Lower lobe of right lung (tissue), 2 donors: ENCODE data around the gene LDLRAD4. TPM values are rescaled to one million over a fixed set of nuclear protein-coding genes. Genes with fewer than 3 reads are reported as not detected.

Source experiments
- ATAC-seq, 2 donors: fragments of 200-7000 bp; cut with Tn5 transposase; one replicate each; pipeline ENCODE4 v1.9.1; 2020 to 2022; ENCODE audit warnings: mild to moderate bottlenecking in 2 of 2, moderate library complexity in 2 of 2
- DNase-seq: peaks from one replicate; pipeline ENCODE4 v3.0.0-alpha.2; 2020
- H3K27ac ChIP-seq: fragments of 200-600 bp; one replicate; pipeline ENCODE4 v1.8.0; 2022
- H3K27me3 ChIP-seq: fragments of 200-600 bp; one replicate; pipeline ENCODE4 v1.8.0; 2022; ENCODE audit warnings: low read depth
- H3K36me3 ChIP-seq: fragments of 200-600 bp; one replicate; pipeline ENCODE4 v1.8.0; 2022; ENCODE audit warnings: mild to moderate bottlenecking
- H3K4me1 ChIP-seq: fragments of 200-600 bp; one replicate; pipeline ENCODE4 v1.8.0; 2022
- H3K4me3 ChIP-seq: fragments of 200-600 bp; one replicate; pipeline ENCODE4 v1.8.0; 2022; ENCODE audit warnings: mild to moderate bottlenecking
- H3K9me3 ChIP-seq: fragments of 200-600 bp; one replicate; pipeline ENCODE4 v1.8.0; 2022
- intact Hi-C: fragments of 100-400 bp; cut with DNase I; formaldehyde crosslinking; loops from one replicate; pipeline ENCODE4 v1.11.0; 2022
- total RNA-seq: library from RNA; stranded (reverse); fragmentation: NEBNext Ultra II Directional; extraction: Animal tissue kit (Norgen Biotek cat#: 25700); gene quantifications from one replicate; pipeline ENCODE4 v1.2.1, GENCODE V29; 2021
- TF ChIP-seq, protein P1 (sequence below): fragments of 200-600 bp; IDR thresholded peaks from one replicate; pipeline ENCODE4 v1.8.0; 2022; ENCODE audit warnings: antibody characterized with exemption, mild to moderate bottlenecking
- donor health status: DM: no; HTN: yes; CAD: no; lungs with severe emphysema.

LDLRAD4 gene
- total RNA-seq, 1 donor from 2014 or later = 24.6 TPM

DNA sequence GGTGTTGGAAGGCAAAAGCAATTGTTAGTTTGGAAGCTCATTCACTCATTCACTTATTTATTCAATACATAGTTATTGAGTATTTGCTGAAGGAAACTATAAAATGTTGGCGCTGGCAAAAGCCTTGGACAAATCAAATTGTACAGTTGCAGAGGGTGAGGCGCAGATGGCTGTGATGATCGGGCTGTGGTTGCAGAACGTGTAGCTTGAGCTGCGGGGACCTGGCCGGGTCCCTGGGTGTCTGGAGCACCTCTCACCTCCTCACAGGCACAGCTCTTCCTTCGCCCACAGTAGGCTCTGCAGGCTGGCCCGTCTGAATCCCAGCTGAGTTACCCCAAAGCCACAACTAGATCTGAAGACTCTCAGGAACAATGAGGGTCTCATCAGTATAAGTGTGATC lies 72.7 kb downstream of the LDLRAD4 start:
- DNase-seq (no peak), ATAC-seq (no peak)
- intact Hi-C loops = no loop called here
- Histone ChIP-seq H3K27me3 (no peaks in the 10 kb centered on the region), H3K9me3 (no peaks in the 10 kb centered on the region), H3K27ac (no peak overlapping the region), H3K4me3 (no peak overlapping the region), H3K36me3 (no peaks in the 10 kb centered on the region), H3K4me1 (no peaks in the 10 kb centered on the region)
- TF ChIP-seq, protein P1, sequence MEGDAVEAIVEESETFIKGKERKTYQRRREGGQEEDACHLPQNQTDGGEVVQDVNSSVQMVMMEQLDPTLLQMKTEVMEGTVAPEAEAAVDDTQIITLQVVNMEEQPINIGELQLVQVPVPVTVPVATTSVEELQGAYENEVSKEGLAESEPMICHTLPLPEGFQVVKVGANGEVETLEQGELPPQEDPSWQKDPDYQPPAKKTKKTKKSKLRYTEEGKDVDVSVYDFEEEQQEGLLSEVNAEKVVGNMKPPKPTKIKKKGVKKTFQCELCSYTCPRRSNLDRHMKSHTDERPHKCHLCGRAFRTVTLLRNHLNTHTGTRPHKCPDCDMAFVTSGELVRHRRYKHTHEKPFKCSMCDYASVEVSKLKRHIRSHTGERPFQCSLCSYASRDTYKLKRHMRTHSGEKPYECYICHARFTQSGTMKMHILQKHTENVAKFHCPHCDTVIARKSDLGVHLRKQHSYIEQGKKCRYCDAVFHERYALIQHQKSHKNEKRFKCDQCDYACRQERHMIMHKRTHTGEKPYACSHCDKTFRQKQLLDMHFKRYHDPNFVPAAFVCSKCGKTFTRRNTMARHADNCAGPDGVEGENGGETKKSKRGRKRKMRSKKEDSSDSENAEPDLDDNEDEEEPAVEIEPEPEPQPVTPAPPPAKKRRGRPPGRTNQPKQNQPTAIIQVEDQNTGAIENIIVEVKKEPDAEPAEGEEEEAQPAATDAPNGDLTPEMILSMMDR = no peak

DNA sequence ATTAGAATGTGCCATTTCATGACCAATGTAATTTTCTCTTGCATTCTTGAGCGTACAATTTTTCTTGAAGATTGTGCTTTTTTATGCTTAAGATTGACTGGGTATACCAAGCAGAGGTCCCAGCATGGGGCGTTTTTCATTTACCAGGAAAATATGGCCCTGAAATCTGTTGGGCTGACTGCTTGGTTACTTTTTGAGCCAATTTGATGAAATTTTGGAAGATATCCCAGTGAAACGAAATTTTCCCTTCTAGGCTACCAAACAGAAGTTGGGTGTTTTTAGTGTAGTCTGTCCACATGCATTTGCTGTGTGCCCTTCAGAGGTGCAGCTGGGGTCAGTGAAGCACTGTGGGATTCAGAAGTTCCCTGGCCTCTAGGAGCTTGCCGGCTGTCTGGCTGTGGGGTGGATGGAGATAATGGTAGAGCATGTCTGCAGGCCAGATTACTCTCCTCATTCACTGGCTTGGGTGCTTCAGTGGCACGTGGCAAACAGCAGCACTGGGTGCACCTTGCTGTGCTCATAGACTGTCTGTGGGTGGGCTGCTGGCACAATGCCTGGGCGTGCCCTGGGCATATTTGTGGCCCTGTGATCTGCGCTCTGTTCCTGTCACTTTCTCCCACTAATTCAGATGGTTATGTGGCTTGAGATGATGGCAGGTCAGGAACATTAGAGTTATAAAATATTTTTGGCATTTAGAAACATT lies 73.3 kb downstream of the LDLRAD4 start:
- ATAC-seq = no peak
- DNase-seq = no peak
- Histone ChIP-seq H3K4me3 (no peak overlapping the region), H3K36me3 (no peaks in the 10 kb centered on the region), H3K4me1 (no peaks in the 10 kb centered on the region), H3K27me3 (no peaks in the 10 kb centered on the region), H3K27ac (no peak overlapping the region), H3K9me3 (no peaks in the 10 kb centered on the region)
- intact Hi-C loops = no loop called here
- TF ChIP-seq, protein P1 = no peak

DNA sequence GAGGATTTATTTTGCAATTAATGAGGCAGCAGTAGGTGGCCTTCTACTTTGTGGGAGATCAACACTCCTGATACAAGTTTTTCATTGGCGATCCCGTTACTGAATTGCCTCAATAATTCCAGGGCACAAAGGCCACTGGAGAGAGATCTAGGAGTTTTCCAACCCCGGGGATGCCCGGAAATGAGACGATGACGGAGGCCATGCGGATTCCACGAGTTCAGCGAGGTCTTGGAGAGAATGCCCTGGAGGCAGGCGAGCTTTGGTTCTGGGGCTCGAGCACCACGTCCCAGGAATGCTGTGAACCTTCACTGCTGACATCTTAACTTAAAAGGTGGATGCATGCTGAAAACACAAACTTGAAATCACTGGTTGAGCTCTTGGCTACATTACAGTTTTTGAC lies 74.2 kb downstream of the LDLRAD4 start:
- TF ChIP-seq, protein P1 = no peak
- DNase-seq (no peak), ATAC-seq (no peak)
- H3K4me3 ChIP-seq = no peak overlapping the region
- H3K36me3 ChIP-seq = no peaks in the 10 kb centered on the region
- H3K9me3 ChIP-seq = no peaks in the 10 kb centered on the region
- intact Hi-C loops = no loop called here
- H3K4me1 ChIP-seq = no peaks in the 10 kb centered on the region
- H3K27me3 ChIP-seq = no peaks in the 10 kb centered on the region
- no peak overlapping the region for H3K27ac ChIP-seq

DNA sequence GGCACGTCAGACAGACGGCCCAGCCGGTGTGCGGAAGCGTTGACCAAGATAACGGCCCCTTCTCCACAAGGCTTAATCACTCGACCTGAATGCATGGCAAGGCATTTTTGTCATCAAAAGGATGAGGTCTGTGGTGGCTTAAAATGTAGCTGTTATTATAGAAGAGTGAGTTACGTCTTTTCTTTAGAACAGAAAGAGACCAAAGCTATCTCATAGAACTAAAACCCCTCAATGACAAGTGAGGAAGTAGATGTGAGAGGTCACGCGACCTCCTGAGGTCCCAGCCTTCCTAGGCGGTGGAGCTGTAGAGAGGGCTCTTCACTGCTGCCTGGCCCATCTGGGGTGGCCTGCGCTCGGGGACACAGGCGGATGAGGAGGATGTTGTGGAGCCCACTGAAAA lies 75.7 kb downstream of the LDLRAD4 start:
- TF ChIP-seq, protein P1 = no peak
- H3K4me3 ChIP-seq = no peak overlapping the region
- H3K36me3 ChIP-seq = no peaks in the 10 kb centered on the region
- H3K4me1 ChIP-seq = no peaks in the 10 kb centered on the region
- H3K27me3 ChIP-seq = no peaks in the 10 kb centered on the region
- H3K27ac ChIP-seq = no peak overlapping the region
- no peaks in the 10 kb centered on the region for H3K9me3 ChIP-seq
- intact Hi-C loops = no loop called here
- DNase-seq (no peak), ATAC-seq (no peak)

DNA sequence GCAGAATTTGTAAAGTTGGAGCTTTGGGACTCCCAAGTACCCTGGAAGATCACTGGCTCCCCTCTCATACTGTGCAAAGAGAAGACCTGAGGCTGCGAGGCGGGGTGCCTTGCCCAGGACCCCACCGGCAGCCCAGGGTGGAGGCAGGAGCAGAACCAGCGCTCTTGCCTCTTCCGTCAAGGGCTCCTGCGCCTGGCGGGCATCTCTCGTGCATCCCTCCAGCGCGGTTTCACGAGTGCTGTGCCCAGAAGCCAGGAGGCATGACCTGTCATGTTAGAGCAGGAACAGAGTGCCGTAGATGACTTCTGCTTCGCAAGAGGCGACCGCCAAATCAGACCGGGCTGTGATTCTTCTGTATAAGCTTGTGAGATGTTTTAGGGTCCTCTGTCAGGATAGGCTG lies 77.3 kb downstream of the LDLRAD4 start:
- H3K27me3 ChIP-seq = no peaks in the 10 kb centered on the region
- DNase-seq (no peak), ATAC-seq (no peak)
- no peak overlapping the region for H3K27ac ChIP-seq
- no peak overlapping the region for H3K4me3 ChIP-seq
- intact Hi-C loops = no loop called here
- no peaks in the 10 kb centered on the region for H3K36me3 ChIP-seq
- TF ChIP-seq, protein P1 = no peak
- no peaks in the 10 kb centered on the region for H3K9me3 ChIP-seq
- H3K4me1 ChIP-seq = no peaks in the 10 kb centered on the region
